Right cardiac atrium (tissue), 5 donors: ENCODE results near the gene UNC5C. TPM values are rescaled to one million over a fixed set of nuclear protein-coding genes. Genes with fewer than 3 reads are reported as not detected.

Source experiments
- ATAC-seq, 2 donors: fragments of 200-7000 bp; cut with Tn5 transposase; one replicate each; pipeline versions ENCODE4 v1.8.0 to v1.9.1; 2020; ENCODE audit warnings: moderate library complexity in 2 of 2, mild to moderate bottlenecking in 1 of 2
- DNase-seq, 3 donors: peaks; one replicate each; pipeline ENCODE4 v3.0.0-alpha.2; 2020
- H3K27ac ChIP-seq: one replicate; pipeline ENCODE4 v1.5.1; 2013; ENCODE audit warnings: mild to moderate bottlenecking, low read length, control low read depth, moderate library complexity
- H3K27me3 ChIP-seq: one replicate; pipeline ENCODE4 v1.6.1; 2013; ENCODE audit not compliant: control insufficient read depth, insufficient read depth
- H3K4me1 ChIP-seq: one replicate; pipeline ENCODE4 v1.6.1; 2013; ENCODE audit warnings: low read length; ENCODE audit not compliant: control insufficient read depth, insufficient read depth
- H3K4me3 ChIP-seq: one replicate; pipeline ENCODE4 v1.5.1; 2013; ENCODE audit warnings: low read length, control low read depth
- H3K9me3 ChIP-seq: one replicate; pipeline ENCODE4 v1.6.1; 2013; ENCODE audit warnings: low read length; ENCODE audit not compliant: control insufficient read depth
- WGBS: extraction: QIAGEN DNeasy Blood & Tissue Kit; methylation state at CpG from one replicate; pipeline ENCODE4 v1.1.7; 2013; 5-methylcytosine and 5-hydroxymethylcytosine counted together
- intact Hi-C, 4 donors: fragments of 100-400 bp; cut with DNase I; formaldehyde crosslinking; loops; one replicate each; pipeline versions ENCODE4 v1.11.0 to v1.14.0; 2022 to 2023
- polyA plus RNA-seq: library from polyadenylated mRNA; stranded (reverse); fragments of 200-250 nt; gene quantifications from one replicate; pipeline ENCODE4 v1.2.3, GENCODE V29; 2013
- total RNA-seq, 4 donors: library from RNA; stranded (reverse); fragmentation: NEBNext Ultra II Directional; extraction: Animal tissue kit (Norgen Biotek cat#: 25700); gene quantifications; one replicate each; pipeline ENCODE4 v1.2.1, GENCODE V29; 2021
- donor health status: healthy with polysubstance abuse.
- donor health status: DM: no; HTN: yes; CAD: no.
- donor health status: DM: no; HTN: no; CAD: no.
- donor health status: DM: no; HTN: yes; CAD: no; lungs with severe emphysema.
- donor health status: DM: yes; HTN: yes; CAD: no.

UNC5C gene
- total and polyA plus RNA-seq, 5 donors = 1.3 to 8.4 (median 5.8) TPM

DNA sequence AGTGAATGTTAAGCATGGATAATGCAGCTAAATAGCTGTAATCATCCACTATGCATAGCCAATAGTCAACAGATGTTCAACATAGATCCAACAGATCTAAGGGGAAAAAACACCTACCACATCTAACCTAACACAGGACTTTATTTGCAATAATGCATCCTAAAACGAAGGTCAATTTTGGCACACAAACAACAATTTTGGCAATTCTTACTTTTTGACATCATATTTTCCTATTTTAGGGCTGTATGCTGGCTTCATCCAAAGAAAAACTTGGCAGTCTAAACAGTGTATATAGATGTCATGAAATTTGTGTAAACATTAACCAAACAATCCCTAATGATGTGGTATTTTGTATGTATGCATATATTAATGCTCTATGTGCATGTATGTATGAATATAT is 33.2 kb downstream of the UNC5C start:
- no peak for ATAC-seq
- intact Hi-C loops = no loop called here
- 40% methylated on average over 1 of the region's 1 CpG for WGBS
- no peak overlapping the region for H3K4me3 ChIP-seq
- H3K9me3 ChIP-seq = no peaks in the 10 kb centered on the region
- H3K4me1 ChIP-seq = peaks cover 2% of the 10 kb centered on the region
- H3K27me3 ChIP-seq = no peaks in the 10 kb centered on the region
- DNase-seq = no peak
- H3K27ac ChIP-seq = no peak overlapping the region

DNA sequence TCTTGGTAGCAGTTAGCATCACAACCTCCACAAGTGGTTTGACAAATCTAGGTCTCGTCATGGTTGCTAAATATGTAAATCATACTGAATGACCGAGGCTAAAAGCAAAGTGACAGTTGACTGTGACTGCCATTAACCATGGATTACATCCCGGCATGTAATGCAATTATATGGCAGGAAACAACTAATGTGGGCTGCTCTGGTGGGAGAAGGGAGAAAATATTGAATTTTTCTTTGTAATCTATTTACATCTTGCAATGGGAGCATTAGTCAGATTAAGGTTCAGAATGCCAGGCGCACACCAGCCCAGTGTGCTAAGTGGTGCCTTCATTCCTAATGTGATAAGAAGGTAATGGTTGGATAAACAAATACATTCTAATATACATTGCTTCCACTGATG is 35.8 kb downstream of the UNC5C start:
- 87% methylated on average over 4 of the region's 4 CpGs for WGBS
- intact Hi-C loops = no loop called here
- ATAC-seq (no peak), DNase-seq (no peak)
- no peak overlapping the region for H3K27ac ChIP-seq
- H3K27me3 ChIP-seq = no peaks in the 10 kb centered on the region
- H3K4me3 ChIP-seq = no peak overlapping the region
- peaks cover 2% of the 10 kb centered on the region for H3K4me1 ChIP-seq
- H3K9me3 ChIP-seq = no peaks in the 10 kb centered on the region

- H3K27ac ChIP-seq = no peak overlapping the region
- ATAC-seq = no peak
- no peak overlapping the region for H3K4me3 ChIP-seq
- WGBS = 85% methylated on average over 3 of the region's 3 CpGs
- DNase-seq = no peak
- H3K4me1 ChIP-seq = no peaks in the 10 kb centered on the region
- H3K9me3 ChIP-seq = no peaks in the 10 kb centered on the region
- H3K27me3 ChIP-seq = no peaks in the 10 kb centered on the region
- intact Hi-C loops = no loop called here
Measured at GRCh38 chr4:95511477-95511876, 37.3 kb downstream of the UNC5C start.

DNA sequence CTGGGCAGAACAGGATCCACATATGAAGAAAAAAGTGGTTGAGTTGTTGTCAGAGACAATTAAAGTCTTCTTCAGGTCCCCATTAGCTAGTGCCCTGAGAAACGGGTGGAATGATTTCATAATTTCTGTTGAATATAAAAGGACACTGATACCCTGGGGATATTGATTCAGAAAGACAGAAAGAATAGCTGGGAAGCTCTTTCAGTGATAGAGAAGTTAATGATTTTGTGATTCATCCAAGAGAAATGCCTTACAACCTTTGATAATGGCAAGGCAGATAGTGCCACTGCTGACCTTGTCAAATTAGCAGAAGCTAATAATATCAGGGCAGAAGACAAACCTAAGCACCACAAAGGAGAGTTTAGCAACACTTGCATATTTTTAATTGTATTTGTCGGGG is 37.9 kb downstream of the UNC5C start:
- WGBS = 69% methylated on average over 2 of the region's 2 CpGs
- intact Hi-C loops = no loop called here
- no peaks in the 10 kb centered on the region for H3K9me3 ChIP-seq
- no peak overlapping the region for H3K4me3 ChIP-seq
- ATAC-seq = no peak
- no peaks in the 10 kb centered on the region for H3K4me1 ChIP-seq
- no peaks in the 10 kb centered on the region for H3K27me3 ChIP-seq
- no peak overlapping the region for H3K27ac ChIP-seq
- no peak for DNase-seq

DNA sequence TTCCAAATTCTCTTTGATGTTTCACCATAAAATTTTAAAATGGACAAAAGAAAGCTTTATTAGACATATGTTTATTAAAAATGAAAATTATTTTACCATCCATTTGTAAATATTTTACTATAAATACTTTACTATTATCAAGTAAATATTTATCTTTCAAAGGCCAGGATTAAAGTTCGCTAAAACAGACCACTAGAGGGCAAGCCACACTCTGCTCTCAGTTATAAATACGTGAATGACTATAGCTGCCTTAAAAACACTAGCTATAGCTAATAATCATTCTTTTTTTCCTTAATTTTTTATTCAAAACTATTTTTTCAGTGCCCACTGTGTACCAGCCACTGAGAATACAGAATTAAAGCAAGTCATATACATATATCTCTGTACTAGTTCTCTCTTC is 38.6 kb downstream of the UNC5C start:
- Histone ChIP-seq H3K4me3 (no peak overlapping the region), H3K4me1 (no peaks in the 10 kb centered on the region), H3K27ac (no peak overlapping the region), H3K27me3 (no peaks in the 10 kb centered on the region), H3K9me3 (no peaks in the 10 kb centered on the region)
- WGBS = 6% methylated on average over 2 of the region's 2 CpGs
- intact Hi-C loops = no loop called here
- DNase-seq (no peak), ATAC-seq (no peak)

- Histone ChIP-seq H3K27ac (no peak overlapping the region), H3K4me1 (no peaks in the 10 kb centered on the region), H3K4me3 (no peak overlapping the region), H3K9me3 (no peaks in the 10 kb centered on the region), H3K27me3 (no peaks in the 10 kb centered on the region)
- DNase-seq (no peak), ATAC-seq (no peak)
- 44% methylated on average over 1 of the region's 1 CpG for WGBS
- intact Hi-C loops = no loop called here
Measured at GRCh38 chr4:95508421-95508820, 40.4 kb downstream of the UNC5C start.

GRCh38 chr4:95507561-95507960 is 41.2 kb downstream of the UNC5C start:
- Histone ChIP-seq H3K27ac (no peak overlapping the region), H3K4me3 (no peak overlapping the region), H3K9me3 (no peaks in the 10 kb centered on the region), H3K4me1 (no peaks in the 10 kb centered on the region), H3K27me3 (no peaks in the 10 kb centered on the region)
- DNase-seq = no peak
- no peak for ATAC-seq
- WGBS = 83% methylated on average over 5 of the region's 5 CpGs
- intact Hi-C loops = no loop called here

DNA sequence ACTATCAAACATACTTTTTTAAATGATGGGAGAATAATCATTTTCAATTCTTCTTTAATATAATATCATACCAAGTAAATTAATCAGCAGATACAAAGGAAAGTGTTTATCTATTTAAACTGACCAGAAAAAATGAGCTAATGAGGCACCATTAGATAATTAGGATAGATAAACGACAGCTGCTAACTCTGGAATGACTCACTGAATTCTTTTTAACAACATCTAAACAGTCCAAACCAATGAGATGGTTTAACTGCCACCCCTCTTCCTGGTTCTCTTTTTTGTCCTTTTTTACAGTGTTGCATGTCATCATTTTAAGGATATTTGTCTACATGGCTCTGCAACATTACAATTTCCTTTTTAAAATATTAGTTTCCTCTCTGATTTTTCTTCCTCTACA is 41.6 kb downstream of the UNC5C start:
- Histone ChIP-seq H3K4me3 (no peak overlapping the region), H3K27me3 (no peaks in the 10 kb centered on the region), H3K9me3 (no peaks in the 10 kb centered on the region), H3K27ac (no peak overlapping the region), H3K4me1 (no peaks in the 10 kb centered on the region)
- DNase-seq (no peak), ATAC-seq (no peak)
- intact Hi-C loops = no loop called here
- WGBS = 43% methylated on average over 1 of the region's 1 CpG

DNA sequence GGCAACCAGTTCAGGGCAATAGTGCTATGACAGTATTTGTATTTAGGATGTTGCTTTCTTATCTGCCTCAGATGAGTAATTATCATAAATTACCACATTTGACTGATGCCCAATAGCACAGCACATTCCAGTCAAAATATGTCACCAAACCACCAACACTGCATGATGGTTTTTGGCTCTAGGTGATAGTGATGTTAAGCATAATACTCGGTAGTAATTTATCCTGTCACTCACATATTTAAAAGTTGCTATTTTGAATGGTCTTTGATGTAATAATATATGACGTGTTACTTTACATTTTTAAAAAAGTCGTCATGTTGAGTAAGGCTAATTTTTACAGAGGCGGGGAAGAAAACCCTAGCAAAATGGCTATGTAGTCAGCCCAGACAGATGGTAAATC is 42.5 kb downstream of the UNC5C start:
- no peak for DNase-seq
- Histone ChIP-seq H3K4me1 (no peaks in the 10 kb centered on the region), H3K4me3 (no peak overlapping the region), H3K27me3 (no peaks in the 10 kb centered on the region), H3K9me3 (no peaks in the 10 kb centered on the region), H3K27ac (no peak overlapping the region)
- ATAC-seq = no peak
- intact Hi-C loops = no loop called here
- 73% methylated on average over 4 of the region's 4 CpGs for WGBS

- no peaks in the 10 kb centered on the region for H3K9me3 ChIP-seq
- H3K27me3 ChIP-seq = no peaks in the 10 kb centered on the region
- no peaks in the 10 kb centered on the region for H3K4me1 ChIP-seq
- no peak overlapping the region for H3K4me3 ChIP-seq
- DNase-seq (no peak), ATAC-seq (no peak)
- intact Hi-C loops = no loop called here
- no peak overlapping the region for H3K27ac ChIP-seq
Measured at GRCh38 chr4:95505799-95506198, 43.0 kb downstream of the UNC5C start.

DNA sequence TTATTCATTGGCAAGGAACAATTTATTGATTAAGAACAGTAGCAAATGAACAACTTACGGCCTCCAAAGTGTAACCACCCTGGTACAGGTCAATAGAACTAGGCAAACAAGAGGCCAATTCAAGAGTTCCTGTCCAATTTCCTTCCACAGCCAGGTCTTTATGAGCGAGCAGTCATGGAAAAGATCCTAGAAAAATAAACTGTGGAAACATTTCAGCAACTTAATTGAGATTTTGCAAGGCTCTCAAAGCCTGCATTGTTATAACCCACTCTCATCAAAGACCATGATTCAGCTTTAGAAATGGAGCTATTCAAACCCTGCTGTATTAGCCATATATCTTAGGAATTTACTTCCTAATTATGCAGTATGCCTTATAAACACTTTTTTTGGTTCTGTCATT is 43.6 kb downstream of the UNC5C start:
- H3K27ac ChIP-seq = no peak overlapping the region

DNA sequence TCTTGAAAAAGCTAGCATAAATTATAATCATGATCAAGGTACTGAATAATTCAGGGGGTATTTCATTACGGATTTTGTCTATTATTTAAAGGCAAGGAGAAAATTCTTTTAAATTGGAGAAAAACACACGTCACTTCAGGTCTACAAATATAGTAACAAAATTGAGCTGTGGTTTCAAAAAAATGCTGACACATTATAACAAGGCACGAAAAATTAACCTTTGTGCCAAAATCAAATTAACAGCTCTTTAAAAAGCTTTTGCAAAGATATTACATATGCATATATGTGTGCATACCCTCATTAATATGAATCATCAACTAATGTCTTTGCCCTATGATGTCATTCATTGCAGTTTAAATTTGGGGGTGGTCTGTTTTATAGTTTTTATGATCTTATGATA is 44.3 kb downstream of the UNC5C start:
- Histone ChIP-seq H3K27ac (no peak overlapping the region), H3K4me1 (no peaks in the 10 kb centered on the region), H3K27me3 (no peaks in the 10 kb centered on the region), H3K4me3 (no peak overlapping the region), H3K9me3 (no peaks in the 10 kb centered on the region)
- ATAC-seq (no peak), DNase-seq (no peak)
- intact Hi-C loops = no loop called here
- 60% methylated on average over 3 of the region's 3 CpGs for WGBS

More for the DNA sequence above, 43.6 kb downstream of the UNC5C start:
- no peak for DNase-seq
- no peaks in the 10 kb centered on the region for H3K9me3 ChIP-seq
- H3K4me1 ChIP-seq = no peaks in the 10 kb centered on the region
- intact Hi-C loops = no loop called here
- 45% methylated on average over 2 of the region's 2 CpGs for WGBS
- no peak overlapping the region for H3K4me3 ChIP-seq
- peak; percentile 87 to 90 for ATAC-seq
- no peaks in the 10 kb centered on the region for H3K27me3 ChIP-seq
